ENCODE data around the gene SPRR2D.
"Not testable (repeated sequence)": the region's sequence is repeated elsewhere in the genome, so short reads cannot be mapped to it uniquely, and the experiment has no call there.

SPRR2D gene

GRCh38 chr1:153040950-153041631 lies at the start of gene SPRR2D:
Gene SPRR2D, minus strand, starts transcription at chr1:153041120. Its CDS starts 774 bp downstream, at chr1:153040346.
- no peak for DNase-seq

GRCh38 chr1:153087652-153088051 lies 46.7 kb upstream of the SPRR2D start:
- DNase-seq = no peak

- no peak for DNase-seq
Measured at GRCh38 chr1:153081736-153082135, 40.8 kb upstream of the SPRR2D start.

- DNase-seq = no peak
Measured at GRCh38 chr1:153072806-153073726, 32.1 kb upstream of the SPRR2D start.

- no peak for DNase-seq
Measured at GRCh38 chr1:153071511-153071910, 30.6 kb upstream of the SPRR2D start, which contains the start of gene SPRR2B. Gene SPRR2B, minus strand, starts transcription at chr1:153071611. Its CDS starts 772 bp downstream, at chr1:153070839.

GRCh38 chr1:153070243-153070642 lies 29.3 kb upstream of the SPRR2D start:
- no peak for DNase-seq

- no peak for DNase-seq
Measured at GRCh38 chr1:153058826-153059784, 18.2 kb upstream of the SPRR2D start.

GRCh38 chr1:153058154-153058553 lies 17.2 kb upstream of the SPRR2D start:
- DNase-seq = no peak

GRCh38 chr1:153057375-153057774 lies 16.5 kb upstream of the SPRR2D start, which contains the start of gene SPRR2A:
Gene SPRR2A, minus strand, starts transcription at chr1:153057512. Its CDS starts 777 bp downstream, at chr1:153056735.
- no peak for DNase-seq

GRCh38 chr1:153056111-153056510 lies 15.2 kb upstream of the SPRR2D start:
- not testable (repeated sequence) for DNase-seq

GRCh38 chr1:153049211-153049610 lies 8.3 kb upstream of the SPRR2D start:
- DNase-seq = no peak

GRCh38 chr1:153035211-153035610 lies 5.7 kb downstream of the SPRR2D start:
- no peak for DNase-seq

GRCh38 chr1:153032677-153033308 lies 8.1 kb downstream of the SPRR2D start:
- DNase-seq = no peak

GRCh38 chr1:153032073-153032472 lies 8.8 kb downstream of the SPRR2D start:
- DNase-seq = no peak

- DNase-seq = no peak
Measured at GRCh38 chr1:153030895-153031294, 10.0 kb downstream of the SPRR2D start, which contains the start of gene SPRR1B. Gene SPRR1B, plus strand, starts transcription at chr1:153031203. Its CDS starts 1,143 bp downstream, at chr1:153032346.

GRCh38 chr1:153028766-153029165 lies 12.2 kb downstream of the SPRR2D start:
- DNase-seq = no peak

- no peak for DNase-seq
Measured at GRCh38 chr1:153025797-153026196, 15.1 kb downstream of the SPRR2D start.

GRCh38 chr1:153024413-153024812 lies 16.5 kb downstream of the SPRR2D start:
- no peak for DNase-seq

GRCh38 chr1:153023109-153023508 lies 17.8 kb downstream of the SPRR2D start:
- DNase-seq = no peak

- not testable (repeated sequence) for DNase-seq
Measured at GRCh38 chr1:153022340-153022739, 18.6 kb downstream of the SPRR2D start.

- DNase-seq = not testable (repeated sequence)
Measured at GRCh38 chr1:153021829-153022228, 19.1 kb downstream of the SPRR2D start.

GRCh38 chr1:153011235-153011758 lies 29.6 kb downstream of the SPRR2D start:
- not testable (repeated sequence) for DNase-seq
